Measurements from ENCODE around the gene NFKB1.

Gene NFKB1

GRCh38 chr4:102627831-102628523 is 126.8 kb downstream of the NFKB1 start:
- Histone ChIP-seq H3K79me2 (no peaks in the 10 kb centered on the region), H3K36me3 (ENCODE audit: control insufficient read depth, insufficient read depth, low read length) (no peaks in the 10 kb centered on the region), H3K27me3 (ENCODE audit: control insufficient read depth, insufficient read depth, low read length) (no peaks in the 10 kb centered on the region), H3K4me3 (ENCODE audit: low read depth, low read length) (no peak overlapping the region), H2AFZ (no peak overlapping the region), H3K9ac (no peak overlapping the region), H3K4me2 (ENCODE audit: low read length) (no peak overlapping the region), H3K4me1 (no peaks in the 10 kb centered on the region), H3K27ac (no peak overlapping the region), H3K9me3 (ENCODE audit: control insufficient read depth, low read length) (no peaks in the 10 kb centered on the region)
- no peak for TF ChIP-seq CTCF (IDR thresholded peaks at IDR 0.05)

GRCh38 chr4:102629673-102630072 is 128.5 kb downstream of the NFKB1 start:
- Histone ChIP-seq H3K4me3 (ENCODE audit: low read depth, low read length) (no peak overlapping the region), H3K79me2 (no peaks in the 10 kb centered on the region), H3K4me1 (no peaks in the 10 kb centered on the region), H3K9ac (no peak overlapping the region), H2AFZ (no peak overlapping the region), H3K27ac (no peak overlapping the region), H3K27me3 (ENCODE audit: control insufficient read depth, insufficient read depth, low read length) (no peaks in the 10 kb centered on the region), H3K4me2 (ENCODE audit: low read length) (no peak overlapping the region), H3K36me3 (ENCODE audit: control insufficient read depth, insufficient read depth, low read length) (no peaks in the 10 kb centered on the region), H3K9me3 (ENCODE audit: control insufficient read depth, low read length) (no peaks in the 10 kb centered on the region)
- TF ChIP-seq CTCF (IDR thresholded peaks at IDR 0.05) = no peak

GRCh38 chr4:102631616-102632015 is 130.5 kb downstream of the NFKB1 start:
- Histone ChIP-seq H3K9ac (no peak overlapping the region), H3K27me3 (ENCODE audit: control insufficient read depth, insufficient read depth, low read length) (no peaks in the 10 kb centered on the region), H2AFZ (no peak overlapping the region), H3K9me3 (ENCODE audit: control insufficient read depth, low read length) (no peaks in the 10 kb centered on the region), H3K36me3 (ENCODE audit: control insufficient read depth, insufficient read depth, low read length) (no peaks in the 10 kb centered on the region), H3K4me1 (no peaks in the 10 kb centered on the region), H3K4me2 (ENCODE audit: low read length) (no peak overlapping the region), H3K79me2 (no peaks in the 10 kb centered on the region), H3K4me3 (ENCODE audit: low read depth, low read length) (no peak overlapping the region), H3K27ac (no peak overlapping the region)
- TF ChIP-seq CTCF (IDR thresholded peaks at IDR 0.05) = no peak

GRCh38 chr4:102632241-102633065 is 131.3 kb downstream of the NFKB1 start:
- H3K27me3 ChIP-seq (ENCODE audit: control insufficient read depth, insufficient read depth, low read length) = no peaks in the 10 kb centered on the region
- no peak for TF ChIP-seq CTCF (IDR thresholded peaks at IDR 0.05)
- no peak overlapping the region for H3K27ac ChIP-seq
- H3K4me1 ChIP-seq = no peaks in the 10 kb centered on the region
- no peak overlapping the region for H3K4me2 ChIP-seq (ENCODE audit: low read length)
- H3K9ac ChIP-seq = no peak overlapping the region
- H3K9me3 ChIP-seq (ENCODE audit: control insufficient read depth, low read length) = no peaks in the 10 kb centered on the region
- no peaks in the 10 kb centered on the region for H3K36me3 ChIP-seq (ENCODE audit: control insufficient read depth, insufficient read depth, low read length)
- no peak overlapping the region for H2AFZ ChIP-seq
- H3K4me3 ChIP-seq (ENCODE audit: low read depth, low read length) = no peak overlapping the region
- H3K79me2 ChIP-seq = no peaks in the 10 kb centered on the region
